GM23338 (cell line): ENCODE measurements around the gene GGNBP2. TPM values are rescaled to one million over a fixed set of nuclear protein-coding genes. Genes with fewer than 3 reads are reported as not detected.

Experiments
- ATAC-seq: fragments of 200-7000 bp; cut with Tn5 transposase; 3 replicates; pipeline ENCODE4 v1.9.1; 2020
- DNase-seq: peaks from one replicate; pipeline ENCODE4 v3.0.0-alpha.2; 2015; ENCODE audit warnings: low spot score
- H2AFZ ChIP-seq: fragments of 200-600 bp; sonication (generic); 2 replicates; pipeline ENCODE4 v1.8.0; 2016; ENCODE audit warnings: antibody characterized with exemption, mild to moderate bottlenecking, moderate library complexity
- H3F3A ChIP-seq: fragments of 200-600 bp; sonication (generic); replicated peaks from 2 replicates; pipeline ENCODE4 v1.8.0; 2017; ENCODE audit warnings: antibody characterized with exemption, mixed run types, low read depth
- H3K27ac ChIP-seq: fragments of 200-600 bp; sonication (generic); 2 replicates; pipeline ENCODE4 v1.6.1; 2016; ENCODE audit warnings: low read depth
- H3K27me3 ChIP-seq: fragments of 200-600 bp; sonication (generic); 2 replicates; pipeline ENCODE4 v1.8.0; 2016; ENCODE audit warnings: mild to moderate bottlenecking, mixed run types, moderate library complexity; ENCODE audit not compliant: insufficient read depth
- H3K36me3 ChIP-seq: fragments of 200-600 bp; sonication (generic); 2 replicates; pipeline ENCODE4 v1.8.0; 2016; ENCODE audit warnings: mild to moderate bottlenecking; ENCODE audit not compliant: insufficient read depth
- H3K4me1 ChIP-seq: fragments of 200-600 bp; sonication (generic); 2 replicates; pipeline ENCODE4 v1.8.0; 2016; ENCODE audit warnings: mild to moderate bottlenecking, moderate library complexity; ENCODE audit not compliant: insufficient read depth
- H3K4me2 ChIP-seq: fragments of 200-600 bp; sonication (generic); 2 replicates; pipeline ENCODE4 v1.7.1; 2017; ENCODE audit warnings: mixed run types
- H3K4me3 ChIP-seq: fragments of 200-600 bp; sonication (generic); 2 replicates; pipeline ENCODE4 v1.6.1; 2016; ENCODE audit warnings: mixed run types
- H3K79me2 ChIP-seq: fragments of 200-600 bp; sonication (generic); replicated peaks from 2 replicates; pipeline ENCODE4 v1.8.0; 2017; ENCODE audit warnings: mild to moderate bottlenecking; ENCODE audit not compliant: insufficient read depth
- H3K9me2 ChIP-seq: fragments of 200-600 bp; sonication (generic); 2 replicates; pipeline ENCODE4 v1.8.0; 2017; ENCODE audit not compliant: insufficient read depth
- H4K20me1 ChIP-seq: fragments of 200-600 bp; sonication (generic); replicated peaks from 2 replicates; pipeline ENCODE4 v1.8.0; 2017; ENCODE audit warnings: mild to moderate bottlenecking; ENCODE audit not compliant: insufficient read depth
- H3K27ac Mint-ChIP-seq: 2 replicates; pipeline ENCODE4 v1.8.0; 2020; ENCODE audit warnings: inconsistent platforms, mild to moderate bottlenecking, moderate library complexity, mixed read lengths
- H3K27me3 Mint-ChIP-seq: 3 replicates; pipeline ENCODE4 v1.8.0; 2022; ENCODE audit warnings: low read depth, mild to moderate bottlenecking, moderate library complexity, mixed read lengths, inconsistent platforms; ENCODE audit not compliant: insufficient read depth, poor library complexity
- H3K36me3 Mint-ChIP-seq: 3 replicates; pipeline ENCODE4 v1.8.0; 2021; ENCODE audit warnings: low read depth, mild to moderate bottlenecking, inconsistent platforms, moderate library complexity, mixed read lengths
- H3K4me1 Mint-ChIP-seq: 3 replicates; pipeline ENCODE4 v1.8.0; 2020; ENCODE audit warnings: mild to moderate bottlenecking, inconsistent platforms, mixed read lengths
- H3K4me3 Mint-ChIP-seq: 3 replicates; pipeline ENCODE4 v1.8.0; 2021; ENCODE audit warnings: moderate library complexity, mild to moderate bottlenecking, inconsistent platforms, mixed read lengths
- H3K9me3 Mint-ChIP-seq: 3 replicates; pipeline ENCODE4 v1.8.0; 2020; ENCODE audit warnings: moderate library complexity, mild to moderate bottlenecking, inconsistent platforms, mixed read lengths
- CREB1 ChIP-seq: fragments of 250-450 bp; sonication (Bioruptor Pico); IDR thresholded peaks from 2 replicates; pipeline ENCODE4 v1.5.0; 2020; ENCODE audit warnings: low read depth, mild to moderate bottlenecking, moderate library complexity
- CTCF ChIP-seq, 2 experiments: fragments of 200-600 bp in 1 of 2; sonication (generic) in 1 of 2; conservative IDR thresholded peaks; 2 replicates each; pipeline versions ENCODE4 v1.5.1 to v1.6.1; 2016 to 2017; ENCODE audit warnings: antibody characterized with exemption in 2 of 2, low read depth in 2 of 2, mild to moderate bottlenecking in 2 of 2, moderate library complexity in 1 of 2
- ETS1 ChIP-seq: IDR thresholded peaks from 2 replicates; pipeline ENCODE4 v1.6.1; 2016; ENCODE audit warnings: antibody characterized with exemption
- EZH2 ChIP-seq: fragments of 200-600 bp; sonication (generic); IDR thresholded peaks from one replicate; pipeline ENCODE4 v1.8.0; 2017; ENCODE audit warnings: antibody characterized with exemption, mild to moderate bottlenecking, low read depth; ENCODE audit not compliant: unreplicated experiment
- EZH2phosphoT487 ChIP-seq: fragments of 200-600 bp; sonication (generic); IDR thresholded peaks from one replicate; pipeline ENCODE4 v1.8.1; 2018; ENCODE audit warnings: antibody characterized with exemption; ENCODE audit not compliant: unreplicated experiment
- JUNB ChIP-seq: IDR thresholded peaks from one replicate; pipeline ENCODE4 v1.6.1; 2016; ENCODE audit warnings: antibody characterized with exemption; ENCODE audit not compliant: unreplicated experiment
- NANOG ChIP-seq: IDR thresholded peaks from 2 replicates; pipeline ENCODE4 v1.6.1; 2016; ENCODE audit warnings: antibody characterized with exemption, borderline replicate concordance
- POLR2AphosphoS5 ChIP-seq: IDR thresholded peaks from 2 replicates; pipeline ENCODE4 v1.6.1; 2016; ENCODE audit warnings: antibody characterized with exemption, low read depth
- REST ChIP-seq: IDR thresholded peaks from one replicate; pipeline ENCODE4 v1.6.1; 2018; ENCODE audit warnings: antibody characterized with exemption; ENCODE audit not compliant: unreplicated experiment
- STAT1 ChIP-seq: IDR thresholded peaks from one replicate; pipeline ENCODE4 v1.6.1; 2016; ENCODE audit warnings: antibody characterized with exemption; ENCODE audit not compliant: unreplicated experiment
- ZNF114 ChIP-seq: fragments of 250-450 bp; sonication (Bioruptor Pico); IDR thresholded peaks from 2 replicates; pipeline ENCODE4 v1.5.0; 2020; ENCODE audit warnings: mild to moderate bottlenecking, moderate library complexity
- ZNF331 ChIP-seq: fragments of 250-450 bp; sonication (Bioruptor Pico); IDR thresholded peaks from 2 replicates; pipeline ENCODE4 v1.5.0; 2020; ENCODE audit warnings: low read depth, mild to moderate bottlenecking, moderate library complexity
- ZNF462 ChIP-seq: fragments of 250-450 bp; sonication (Bioruptor Pico); IDR thresholded peaks from 2 replicates; pipeline ENCODE4 v1.5.0; 2020; ENCODE audit warnings: mild to moderate bottlenecking, moderate library complexity
- polyA plus RNA-seq: library from polyadenylated mRNA; unstranded; fragments of >200 nt; fragmentation: Nextera tagmentation; extraction: Ambion mirVana; gene quantifications from 2 replicates; pipeline ENCODE4 v1.2.1, GENCODE V29; 2016
- total RNA-seq: library from RNA; depleted of rRNA; stranded (reverse); fragments of >200 nt; shearing (Covaris generic); gene quantifications from 2 replicates; pipeline ENCODE4 v1.2.3, GENCODE V29; 2014

Gene GGNBP2
- total and polyA plus RNA-seq, 2 experiments from 2014 or later, result 40.7 to 41.2 TPM

- H3K4me3 Mint-ChIP-seq, result no peak overlapping the region
- no peaks in the 10 kb centered on the region for H3K4me1 Mint-ChIP-seq
- H3K27me3 Mint-ChIP-seq, result peaks cover 9% of the 10 kb centered on the region
- no peaks in the 10 kb centered on the region for H3K9me3 Mint-ChIP-seq
- no peak overlapping the region for H3K27ac Mint-ChIP-seq
- no peak for TF ChIP-seq ZNF331 (CRISPR knock-in tag)
- no peak for TF ChIP-seq EZH2
- TF ChIP-seq STAT1, result no peak
- TF ChIP-seq REST, result no peak
- TF ChIP-seq JUNB, result no peak
- no peak for TF ChIP-seq EZH2phosphoT487
- no peak for TF ChIP-seq CTCF (conservative IDR thresholded peaks at IDR 0.05; ENCODE audit: low read depth in 2 of 2)
- no peak for TF ChIP-seq ZNF114 (CRISPR knock-in tag)
- no peak for TF ChIP-seq NANOG
- TF ChIP-seq ZNF462 (CRISPR knock-in tag), result no peak
- TF ChIP-seq CREB1 (CRISPR knock-in tag), result no peak
- TF ChIP-seq ETS1, result no peak
- no peak for TF ChIP-seq POLR2AphosphoS5
- Histone ChIP-seq H3K36me3 (peaks cover 6% of the 10 kb centered on the region; the same call in 1 of the 2 replicates), H4K20me1 (peaks cover 4% of the 10 kb centered on the region), H3K4me3 (no peak overlapping the region), H3K27me3 (no peaks in the 10 kb centered on the region), H3F3A (no peaks in the 10 kb centered on the region), H3K4me1 (no peaks in the 10 kb centered on the region), H3K4me2 (no peak overlapping the region), H3K27ac (no peak overlapping the region), H2AFZ (no peak overlapping the region), H3K79me2 (no peaks in the 10 kb centered on the region), H3K9me2 (no peaks in the 10 kb centered on the region)
- DNase-seq (no peak), ATAC-seq (no peak)
- peaks cover 94% of the 10 kb centered on the region for H3K36me3 Mint-ChIP-seq
These were observed 33.5 kb upstream of the GGNBP2 start for GRCh38 chr17:36511216-36511615.
